ENCODE data around the gene MRM1. TPM values are rescaled to one million over a fixed set of nuclear protein-coding genes. Genes with fewer than 3 reads are reported as not detected.

The MRM1 gene
- total RNA-seq, 2 donors from 2014 or later: 11.3 to 18.2 TPM

GRCh38 chr17:36657763-36658490 is 56.5 kb downstream of the MRM1 start:
- Mint-ChIP-seq H3K9me3 (no peaks in the 10 kb centered on the region), H3K27ac (no peak overlapping the region), H3K36me3 (ENCODE audit: low read depth) (no peaks in the 10 kb centered on the region), H3K4me3 (peak overlapping the region; percentile 42), H3K4me1 (no peaks in the 10 kb centered on the region), H3K27me3 (peaks cover 22% of the 10 kb centered on the region)
- peak; percentile 34 for ATAC-seq (replicated peaks)

Other genes with a start within 250 kb of the MRM1 start
- gene TBC1D3H, start 213.1 kb upstream of the MRM1 start, total RNA-seq: not detected
- 10 to 100 TPM; 47.9 to 57.6 TPM for gene ZNHIT3, start 114.9 kb upstream of the MRM1 start, total RNA-seq
- gene MYO19, start 66.7 kb upstream of the MRM1 start, total RNA-seq: 100 to 1,000 TPM in 1 of 2 donors, 10 to 100 TPM in 1; 98.8 to 171 TPM
- 10 to 100 TPM in 1 of 2 donors, 1 to 10 TPM in 1; 9.0 to 22.2 TPM for gene PIGW, start 66.6 kb upstream of the MRM1 start, total RNA-seq
- 10 to 100 TPM; 84.2 to 95.7 TPM for gene GGNBP2, start 56.7 kb upstream of the MRM1 start, total RNA-seq
- 1 to 10 TPM; 3.8 to 6.4 TPM for gene DHRS11, start 9.7 kb upstream of the MRM1 start, total RNA-seq

All from activated T-helper 17 cell treated with anti-CD3 and anti-CD28 coated beads, Interleukin-2, amount 50 U/mL, for 72 hours (primary cell).